Measurements from ENCODE around the gene AUTS2. TPM values are rescaled to one million over a fixed set of nuclear protein-coding genes. Genes with fewer than 3 reads are reported as not detected.

Gene AUTS2
- polyA plus RNA-seq, 1 donor from 2014 or later: 97.3 TPM

DNA sequence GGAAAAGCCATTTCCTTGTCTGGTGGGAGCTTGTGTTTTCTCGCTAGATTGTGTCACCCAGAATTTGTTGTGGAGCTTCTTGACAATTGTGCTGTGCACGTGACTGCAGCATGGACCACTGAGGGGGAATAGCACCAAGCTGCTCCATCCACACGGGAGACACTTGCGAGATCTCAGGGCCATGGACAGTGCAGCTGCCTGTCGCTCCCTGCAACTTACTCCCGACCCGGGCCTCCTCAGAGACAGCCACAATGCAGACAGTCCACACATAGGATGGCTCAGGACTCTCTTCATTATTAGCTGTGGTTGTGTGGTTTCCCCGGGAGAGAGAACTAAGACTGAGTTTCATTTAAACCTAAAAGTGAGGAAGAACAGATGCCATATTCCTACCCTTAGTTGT lies 860.5 kb downstream of the AUTS2 start:
- Histone ChIP-seq H3K9me2 (ENCODE audit: insufficient read depth, low read length) (no peaks in the 10 kb centered on the region), H3K79me2 (replicated peaks; ENCODE audit: insufficient read depth, low read length) (no peaks in the 10 kb centered on the region), H3K4me2 (ENCODE audit: low read length) (no peak overlapping the region), H3K9ac (ENCODE audit: low read length) (no peak overlapping the region), H2AFZ (ENCODE audit: low read depth, low read length) (no peak overlapping the region), H3K27me3 (ENCODE audit: insufficient read depth, low read depth, low read length) (no peaks in the 10 kb centered on the region), H4K20me1 (ENCODE audit: insufficient read depth) (no peaks in the 10 kb centered on the region), H3K36me3 (ENCODE audit: insufficient read depth, low read length) (no peaks in the 10 kb centered on the region), H3K27ac (ENCODE audit: low read length) (peak overlapping the region; percentile 67), H3K9me3 (ENCODE audit: low read length) (no peaks in the 10 kb centered on the region), H3F3A (ENCODE audit: insufficient read depth, low read length, poor library complexity, severe bottlenecking) (no peaks in the 10 kb centered on the region), H3K4me3 (ENCODE audit: low read length) (no peak overlapping the region)
- TF ChIP-seq SMC3 (conservative IDR thresholded peaks at IDR 0.05; ENCODE audit: poor library complexity) (no peak), MXI1 (conservative IDR thresholded peaks at IDR 0.05; ENCODE audit: poor library complexity, severe bottlenecking) (no peak), EZH2 (IDR thresholded peaks at IDR 0.05; ENCODE audit: borderline replicate concordance, insufficient read depth, low read length, poor library complexity, severe bottlenecking) (no peak), RAD21 (conservative IDR thresholded peaks at IDR 0.05) (no peak), POLR2AphosphoS5 (IDR thresholded peaks at IDR 0.05) (no peak), REST (IDR thresholded peaks at IDR 0.05; ENCODE audit: borderline replicate concordance) (no peak), EP300 (conservative IDR thresholded peaks at IDR 0.05; ENCODE audit: poor library complexity, severe bottlenecking) (no peak), TAF1 (IDR thresholded peaks at IDR 0.05; ENCODE audit: low read depth) (no peak)
- TF ChIP-seq, protein P1, sequence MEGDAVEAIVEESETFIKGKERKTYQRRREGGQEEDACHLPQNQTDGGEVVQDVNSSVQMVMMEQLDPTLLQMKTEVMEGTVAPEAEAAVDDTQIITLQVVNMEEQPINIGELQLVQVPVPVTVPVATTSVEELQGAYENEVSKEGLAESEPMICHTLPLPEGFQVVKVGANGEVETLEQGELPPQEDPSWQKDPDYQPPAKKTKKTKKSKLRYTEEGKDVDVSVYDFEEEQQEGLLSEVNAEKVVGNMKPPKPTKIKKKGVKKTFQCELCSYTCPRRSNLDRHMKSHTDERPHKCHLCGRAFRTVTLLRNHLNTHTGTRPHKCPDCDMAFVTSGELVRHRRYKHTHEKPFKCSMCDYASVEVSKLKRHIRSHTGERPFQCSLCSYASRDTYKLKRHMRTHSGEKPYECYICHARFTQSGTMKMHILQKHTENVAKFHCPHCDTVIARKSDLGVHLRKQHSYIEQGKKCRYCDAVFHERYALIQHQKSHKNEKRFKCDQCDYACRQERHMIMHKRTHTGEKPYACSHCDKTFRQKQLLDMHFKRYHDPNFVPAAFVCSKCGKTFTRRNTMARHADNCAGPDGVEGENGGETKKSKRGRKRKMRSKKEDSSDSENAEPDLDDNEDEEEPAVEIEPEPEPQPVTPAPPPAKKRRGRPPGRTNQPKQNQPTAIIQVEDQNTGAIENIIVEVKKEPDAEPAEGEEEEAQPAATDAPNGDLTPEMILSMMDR (IDR thresholded peaks at IDR 0.05; ENCODE audit: poor library complexity, severe bottlenecking): no peak

GRCh38 chr7:70459546-70459945 lies 861.3 kb downstream of the AUTS2 start:
- Histone ChIP-seq H3K9me2 (ENCODE audit: insufficient read depth, low read length) (no peaks in the 10 kb centered on the region), H3K36me3 (ENCODE audit: insufficient read depth, low read length) (no peaks in the 10 kb centered on the region), H3K27ac (ENCODE audit: low read length) (no peak overlapping the region), H2AFZ (ENCODE audit: low read depth, low read length) (no peak overlapping the region), H4K20me1 (ENCODE audit: insufficient read depth) (no peaks in the 10 kb centered on the region), H3K4me3 (ENCODE audit: low read length) (no peak overlapping the region), H3F3A (ENCODE audit: insufficient read depth, low read length, poor library complexity, severe bottlenecking) (no peaks in the 10 kb centered on the region), H3K9ac (ENCODE audit: low read length) (no peak overlapping the region), H3K27me3 (ENCODE audit: insufficient read depth, low read depth, low read length) (no peaks in the 10 kb centered on the region), H3K79me2 (replicated peaks; ENCODE audit: insufficient read depth, low read length) (no peaks in the 10 kb centered on the region), H3K9me3 (ENCODE audit: low read length) (no peaks in the 10 kb centered on the region), H3K4me2 (ENCODE audit: low read length) (no peak overlapping the region)
- no peak for TF ChIP-seq EZH2 (IDR thresholded peaks at IDR 0.05; ENCODE audit: borderline replicate concordance, insufficient read depth, low read length, poor library complexity, severe bottlenecking)
- TF ChIP-seq EP300 (conservative IDR thresholded peaks at IDR 0.05; ENCODE audit: poor library complexity, severe bottlenecking): no peak
- TF ChIP-seq SMC3 (conservative IDR thresholded peaks at IDR 0.05; ENCODE audit: poor library complexity): no peak
- TF ChIP-seq REST (IDR thresholded peaks at IDR 0.05; ENCODE audit: borderline replicate concordance): no peak
- TF ChIP-seq, protein P1 (IDR thresholded peaks at IDR 0.05; ENCODE audit: poor library complexity, severe bottlenecking): no peak
- no peak for TF ChIP-seq POLR2AphosphoS5 (IDR thresholded peaks at IDR 0.05)
- TF ChIP-seq MXI1 (conservative IDR thresholded peaks at IDR 0.05; ENCODE audit: poor library complexity, severe bottlenecking): no peak
- TF ChIP-seq TAF1 (IDR thresholded peaks at IDR 0.05; ENCODE audit: low read depth): no peak
- TF ChIP-seq RAD21 (conservative IDR thresholded peaks at IDR 0.05): no peak
